HAP-1 (cell line): Measurements from ENCODE around the gene PDGFD.
A peak's percentile ranks its signal among the peaks of the same experiment; 100 is the strongest.

Experiments used
- DNase-seq, 2 experiments: peaks; one replicate each; pipeline ENCODE4 v3.0.0-alpha.2; 2016 to 2020; ENCODE audit warnings: low spot score in 2 of 2
- H3K27me3 ChIP-seq: fragments of 250-450 bp; sonication (Bioruptor Pico); 2 replicates; pipeline ENCODE4 v1.5.1; 2020; ENCODE audit warnings: low read depth, mild to moderate bottlenecking, moderate library complexity
- H3K36me3 ChIP-seq: fragments of 250-450 bp; sonication (Bioruptor Pico); replicated peaks from 2 replicates; pipeline ENCODE4 v1.5.1; 2020; ENCODE audit warnings: mild to moderate bottlenecking
- H3K4me1 ChIP-seq: fragments of 250-450 bp; sonication (Bioruptor Pico); 2 replicates; pipeline ENCODE4 v1.5.1; 2020; ENCODE audit warnings: mild to moderate bottlenecking
- H3K4me3 ChIP-seq: fragments of 250-450 bp; sonication (Bioruptor Pico); 2 replicates; pipeline ENCODE4 v1.5.1; 2020; ENCODE audit warnings: mild to moderate bottlenecking, moderate library complexity
- H3K9me3 ChIP-seq: fragments of 250-450 bp; sonication (Bioruptor Pico); 2 replicates; pipeline ENCODE4 v1.5.1; 2020; ENCODE audit warnings: mild to moderate bottlenecking, moderate library complexity
- in situ Hi-C: fragments of 300-500 bp; cut with MboI; formaldehyde crosslinking; loops from 3 replicates; pipeline ENCODE4 v1.14.3; 2020; ENCODE audit warnings: low sequenced_read_pairs, inconsistent platforms, mixed read lengths

Gene PDGFD

DNA sequence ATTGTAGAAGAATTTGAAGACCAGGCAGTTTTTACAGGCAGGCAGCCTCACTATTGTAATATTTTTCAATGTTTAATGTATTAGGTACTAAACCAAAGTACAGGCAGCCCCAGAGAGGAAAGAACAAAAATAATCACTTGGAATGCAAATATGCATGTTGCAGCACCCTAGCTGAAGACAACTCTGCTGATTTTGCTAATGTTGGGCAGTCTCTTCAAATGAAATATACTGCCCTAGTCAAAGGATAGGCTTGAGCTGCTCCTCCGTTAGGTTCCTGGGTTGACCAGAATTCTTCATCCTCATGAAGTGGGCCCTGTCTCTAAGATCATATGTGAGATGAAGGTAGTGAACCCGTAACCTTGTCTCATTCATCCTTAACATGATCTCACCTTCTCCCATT lies 280.7 kb downstream of the PDGFD start:
- no peak for DNase-seq
- no peaks in the 10 kb centered on the region for H3K36me3 ChIP-seq
- H3K4me3 ChIP-seq = no peak overlapping the region
- no peaks in the 10 kb centered on the region for H3K4me1 ChIP-seq
- no peaks in the 10 kb centered on the region for H3K27me3 ChIP-seq
- in situ Hi-C loops = no loop called here
- H3K9me3 ChIP-seq = no peaks in the 10 kb centered on the region

DNA sequence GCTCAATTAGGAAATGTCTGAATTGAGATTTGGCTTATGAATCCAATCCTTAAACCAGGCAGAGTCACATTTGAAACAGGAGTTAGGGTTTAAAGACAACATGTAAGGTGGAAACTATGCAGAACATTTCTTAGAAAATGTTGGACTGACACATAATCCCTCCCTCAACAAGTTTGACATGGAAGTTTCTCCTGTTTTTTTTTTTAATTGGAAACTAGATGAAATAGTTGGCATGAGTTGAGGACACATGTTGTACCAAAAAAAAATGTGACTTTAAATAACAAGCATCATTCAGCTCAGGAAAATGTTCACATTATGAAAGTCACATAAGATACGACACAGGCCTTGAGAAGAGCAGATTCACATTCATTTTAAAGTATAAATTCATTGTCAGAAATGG lies 282.4 kb downstream of the PDGFD start:
- H3K9me3 ChIP-seq = no peaks in the 10 kb centered on the region
- in situ Hi-C loops = no loop called here
- no peaks in the 10 kb centered on the region for H3K36me3 ChIP-seq
- H3K4me3 ChIP-seq = no peak overlapping the region
- no peaks in the 10 kb centered on the region for H3K4me1 ChIP-seq
- H3K27me3 ChIP-seq = no peaks in the 10 kb centered on the region
- DNase-seq = no peak

DNA sequence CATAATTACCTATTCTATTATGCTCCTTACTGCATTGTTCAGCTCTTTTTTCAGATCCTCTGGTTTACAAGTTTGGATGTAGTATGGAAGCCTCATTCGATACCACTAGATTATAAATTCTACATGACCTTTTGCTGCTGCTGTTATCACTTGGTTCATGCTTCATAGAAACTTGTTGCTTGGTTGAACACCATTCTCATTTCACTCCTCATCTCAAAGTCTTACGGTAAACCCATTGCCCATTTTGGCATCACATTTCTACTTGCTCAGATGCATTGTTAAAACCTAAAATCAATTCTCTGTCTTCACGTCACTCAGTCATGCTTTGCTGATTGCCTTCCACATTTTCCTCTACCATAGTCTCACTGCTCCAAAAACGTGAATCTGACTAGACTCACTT lies 283.0 kb downstream of the PDGFD start:
- Histone ChIP-seq H3K27me3 (no peaks in the 10 kb centered on the region), H3K36me3 (no peaks in the 10 kb centered on the region), H3K4me1 (no peaks in the 10 kb centered on the region), H3K9me3 (no peaks in the 10 kb centered on the region), H3K4me3 (no peak overlapping the region)
- DNase-seq = no peak
- in situ Hi-C loops = no loop called here

DNA sequence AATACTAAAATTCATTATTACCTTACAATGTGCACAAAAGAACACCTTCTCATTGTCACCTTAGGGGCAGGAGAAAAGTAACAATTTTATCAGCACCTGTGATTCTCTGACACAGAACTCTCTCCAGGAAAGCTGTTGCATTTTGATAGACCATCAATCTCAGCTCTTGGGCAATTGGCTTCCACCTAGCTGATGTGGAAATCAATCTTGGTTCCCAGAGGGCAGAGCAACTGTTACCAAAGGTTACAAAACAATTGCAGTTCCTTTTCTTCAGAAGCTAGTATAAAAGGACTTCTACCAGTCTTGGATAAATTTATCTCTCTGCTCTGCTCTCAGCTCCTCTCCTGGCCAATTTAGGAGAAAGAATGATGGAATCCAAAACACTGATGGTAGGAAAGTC lies 285.3 kb downstream of the PDGFD start:
- DNase-seq = no peak
- H3K36me3 ChIP-seq = no peaks in the 10 kb centered on the region
- no peaks in the 10 kb centered on the region for H3K4me1 ChIP-seq
- in situ Hi-C loops = no loop called here
- H3K9me3 ChIP-seq = no peaks in the 10 kb centered on the region
- no peaks in the 10 kb centered on the region for H3K27me3 ChIP-seq
- H3K4me3 ChIP-seq = no peak overlapping the region

DNA sequence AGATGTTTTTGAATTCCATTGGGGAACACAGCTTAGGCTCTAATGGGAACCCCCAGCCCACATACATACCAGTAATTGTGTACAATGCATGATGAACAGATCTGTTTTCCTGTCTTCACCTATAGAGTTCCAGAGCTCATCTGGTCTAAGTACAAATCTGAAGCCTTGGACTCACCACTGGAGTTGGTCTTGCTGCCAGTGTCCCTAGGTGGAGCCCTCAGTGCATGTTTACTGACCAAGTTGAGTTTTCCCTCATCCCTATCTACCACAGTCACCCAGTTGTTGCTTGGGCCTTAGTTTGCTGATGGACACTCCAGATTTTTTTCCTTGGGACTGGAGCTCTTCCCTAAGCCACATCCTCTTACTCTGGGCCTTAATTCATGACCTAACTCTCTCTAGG lies 286.7 kb downstream of the PDGFD start:
- DNase-seq = no peak
- H3K9me3 ChIP-seq = no peaks in the 10 kb centered on the region
- H3K4me3 ChIP-seq = no peak overlapping the region
- H3K36me3 ChIP-seq = no peaks in the 10 kb centered on the region
- no peaks in the 10 kb centered on the region for H3K27me3 ChIP-seq
- in situ Hi-C loops = no loop called here
- no peaks in the 10 kb centered on the region for H3K4me1 ChIP-seq

DNA sequence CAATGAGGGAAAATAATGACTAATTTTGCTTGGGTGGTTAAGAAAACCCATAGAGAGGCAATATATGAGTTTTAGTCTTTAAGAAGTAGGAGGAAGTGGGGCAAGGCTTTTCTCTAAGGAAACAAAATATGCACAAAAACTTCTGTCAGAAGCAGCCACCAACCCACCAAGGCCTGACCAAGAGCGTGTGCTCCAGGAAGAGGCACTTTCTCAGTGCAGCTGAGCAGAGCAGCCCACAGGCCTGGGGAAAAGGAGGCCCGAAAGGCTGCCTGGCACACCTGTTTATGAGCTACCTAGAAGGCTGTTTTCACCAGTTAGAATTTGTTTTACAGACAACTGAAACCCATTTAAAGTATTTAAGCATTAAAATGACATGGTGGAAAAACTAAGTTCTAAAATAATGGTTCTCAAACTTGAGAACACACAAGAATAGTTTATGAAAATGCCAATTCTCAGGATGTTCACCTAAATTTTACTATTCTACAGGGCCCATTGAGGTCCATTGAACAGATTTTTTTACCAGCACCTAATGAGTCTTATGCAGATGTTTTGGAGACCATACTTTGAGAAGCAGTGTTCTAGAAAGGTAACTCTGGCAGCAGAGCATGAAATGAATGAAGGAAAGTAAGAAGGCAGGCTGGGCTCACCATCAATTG lies 288.0 kb downstream of the PDGFD start:
- Histone ChIP-seq H3K9me3 (no peaks in the 10 kb centered on the region), H3K4me1 (no peaks in the 10 kb centered on the region), H3K36me3 (no peaks in the 10 kb centered on the region), H3K27me3 (no peaks in the 10 kb centered on the region), H3K4me3 (no peak overlapping the region)
- in situ Hi-C loops = no loop called here
- DNase-seq = no peak

DNA sequence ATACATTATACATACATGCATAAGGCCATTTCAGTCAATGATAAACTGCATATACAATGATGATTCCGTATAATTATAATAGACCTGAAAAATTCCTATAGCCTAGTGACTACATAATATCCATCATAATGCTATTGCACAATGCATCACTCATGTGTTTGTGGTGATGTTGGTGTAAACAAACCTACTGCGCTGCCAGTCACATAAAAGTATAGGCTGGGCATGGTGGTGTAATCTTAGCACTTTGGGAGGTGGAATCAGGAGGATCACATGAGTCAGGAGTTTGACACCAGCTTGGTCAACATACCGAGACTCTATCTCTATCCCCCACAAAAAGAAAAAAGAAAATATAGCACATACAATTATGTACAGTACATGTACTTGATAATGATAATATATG lies 291.2 kb downstream of the PDGFD start:
- Histone ChIP-seq H3K4me1 (no peaks in the 10 kb centered on the region), H3K9me3 (no peaks in the 10 kb centered on the region), H3K4me3 (no peak overlapping the region), H3K27me3 (no peaks in the 10 kb centered on the region), H3K36me3 (no peaks in the 10 kb centered on the region)
- in situ Hi-C loops = no loop called here
- no peak for DNase-seq

DNA sequence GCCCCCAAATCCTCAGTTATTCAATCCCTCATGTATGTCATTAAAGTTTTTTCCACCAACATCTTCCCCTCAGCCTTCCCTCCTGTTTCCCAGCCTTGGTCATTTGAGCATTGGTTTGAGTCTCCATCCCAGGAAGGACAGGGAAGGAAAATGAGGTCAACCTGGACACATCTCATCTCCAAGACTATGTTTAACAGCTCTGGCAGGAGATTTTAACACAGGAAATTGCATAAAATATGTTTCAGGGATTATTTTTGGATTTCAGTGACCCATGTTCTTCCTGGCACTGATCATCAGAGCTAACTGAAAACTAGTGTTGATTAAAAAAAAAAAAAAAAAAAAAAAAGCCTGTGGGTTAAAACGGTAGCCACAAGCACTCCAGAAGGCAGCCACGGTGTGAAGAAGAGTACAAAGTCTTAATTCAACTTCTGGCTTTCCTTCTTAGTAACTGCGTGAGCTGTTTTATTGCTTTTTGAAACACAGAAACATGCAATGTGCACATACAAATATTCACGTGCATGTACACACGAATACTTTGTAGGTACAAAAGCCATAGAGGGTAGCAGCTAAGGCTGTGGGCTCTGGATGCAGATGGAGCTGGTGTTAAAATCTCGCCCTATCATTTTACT lies 291.9 kb downstream of the PDGFD start:
- no peaks in the 10 kb centered on the region for H3K9me3 ChIP-seq
- H3K4me1 ChIP-seq = no peaks in the 10 kb centered on the region
- no peaks in the 10 kb centered on the region for H3K27me3 ChIP-seq
- DNase-seq = no peak
- no peaks in the 10 kb centered on the region for H3K36me3 ChIP-seq
- no peak overlapping the region for H3K4me3 ChIP-seq
- in situ Hi-C loops = no loop called here

DNA sequence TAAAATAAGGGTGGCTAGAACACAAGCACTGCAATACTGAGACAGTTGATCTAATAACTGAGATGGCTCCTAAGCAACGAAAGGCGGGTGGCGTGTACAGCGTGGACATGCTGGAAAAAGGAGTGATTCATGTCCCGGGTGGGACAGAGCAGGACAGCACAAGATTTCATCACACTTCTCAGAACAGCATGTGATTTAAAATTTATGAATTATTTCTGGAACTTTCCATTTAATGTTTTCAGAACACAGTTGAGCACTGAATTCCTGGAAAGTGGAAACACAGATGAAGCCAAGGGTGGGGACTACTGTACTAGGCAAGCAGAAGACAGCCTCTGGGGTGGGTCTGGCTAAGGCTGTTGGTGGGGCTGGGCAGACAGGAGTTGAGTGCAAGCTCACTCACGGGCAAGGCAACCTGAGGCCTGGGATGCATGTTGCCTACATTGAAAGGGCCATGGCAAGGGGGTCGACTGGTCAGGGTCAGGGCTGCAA lies 293.1 kb downstream of the PDGFD start:
- DNase-seq = no peak
- Histone ChIP-seq H3K4me3 (no peak overlapping the region), H3K36me3 (no peaks in the 10 kb centered on the region), H3K27me3 (no peaks in the 10 kb centered on the region), H3K9me3 (no peaks in the 10 kb centered on the region), H3K4me1 (no peaks in the 10 kb centered on the region)
- in situ Hi-C loops = no loop called here

DNA sequence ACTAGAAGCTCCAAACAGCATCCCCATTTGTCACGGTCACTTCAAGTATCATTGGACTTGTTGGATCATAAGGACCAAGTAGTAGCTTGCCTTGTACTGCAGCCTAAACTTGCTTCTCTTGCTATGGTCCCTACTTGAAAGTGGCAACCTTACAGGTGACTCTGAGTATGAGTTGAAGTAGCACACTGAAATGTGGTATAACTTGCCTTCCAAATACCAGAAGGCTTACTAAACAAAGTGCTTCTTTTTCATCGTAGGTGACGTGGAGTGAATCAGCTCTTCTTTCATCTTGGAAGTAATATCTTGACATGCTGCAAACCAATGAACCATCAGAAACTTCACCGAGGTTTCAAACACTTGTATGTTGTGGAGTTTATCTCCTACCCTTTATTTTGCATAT lies 296.5 kb downstream of the PDGFD start:
- in situ Hi-C loops = no loop called here
- Histone ChIP-seq H3K27me3 (no peaks in the 10 kb centered on the region), H3K36me3 (no peaks in the 10 kb centered on the region), H3K9me3 (no peaks in the 10 kb centered on the region), H3K4me1 (no peaks in the 10 kb centered on the region), H3K4me3 (no peak overlapping the region)
- no peak for DNase-seq

DNA sequence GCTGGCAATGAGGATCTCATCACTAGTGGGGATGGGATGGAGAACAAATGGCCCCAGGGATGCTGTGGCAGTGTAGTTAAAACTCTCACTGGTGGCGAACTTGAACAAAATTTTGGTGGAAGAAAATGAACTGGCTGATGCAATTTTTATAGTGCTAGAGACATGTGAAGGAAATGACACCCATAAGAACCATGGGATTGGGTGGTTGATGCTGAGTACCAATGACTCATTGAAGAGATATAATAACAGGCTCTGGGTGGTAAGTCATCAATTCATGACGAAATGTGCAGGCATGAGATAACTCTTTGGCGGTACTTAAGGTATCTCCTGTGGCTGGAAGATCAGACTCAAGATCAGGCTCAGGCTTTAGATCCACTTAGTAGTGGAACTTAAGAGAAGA lies 300.4 kb downstream of the PDGFD start:
- in situ Hi-C loops = no loop called here
- H3K4me3 ChIP-seq = no peak overlapping the region

DNA sequence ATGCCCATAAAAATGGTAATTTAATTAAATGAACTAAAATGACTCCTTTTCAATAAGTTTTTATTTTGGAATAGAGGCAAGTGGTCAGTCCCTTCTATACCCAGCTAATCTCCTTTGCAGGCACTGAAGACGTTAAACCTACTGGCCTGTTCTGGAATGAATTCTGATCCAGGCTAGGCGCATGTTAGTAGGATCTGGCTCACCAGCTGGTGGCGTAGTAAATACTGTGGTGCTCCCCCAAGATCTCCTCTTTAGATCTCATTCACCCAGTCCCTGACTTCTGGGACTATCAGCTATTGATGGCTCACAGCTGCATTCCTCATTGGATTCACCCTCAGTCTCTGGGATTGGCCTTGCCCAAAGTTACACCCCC lies 301.2 kb downstream of the PDGFD start:
- DNase-seq = peak; percentile 16 to 39
- no peaks in the 10 kb centered on the region; the same call in 1 of the 2 replicates for H3K27me3 ChIP-seq
- no peaks in the 10 kb centered on the region for H3K36me3 ChIP-seq
- in situ Hi-C loops = no loop called here
- no peak overlapping the region for H3K4me3 ChIP-seq
- H3K9me3 ChIP-seq = no peaks in the 10 kb centered on the region
- H3K4me1 ChIP-seq = no peaks in the 10 kb centered on the region

More for the DNA sequence above, 300.4 kb downstream of the PDGFD start:
- Histone ChIP-seq H3K27me3 (no peaks in the 10 kb centered on the region; the same call in 1 of the 2 replicates), H3K4me1 (no peaks in the 10 kb centered on the region), H3K36me3 (no peaks in the 10 kb centered on the region), H3K9me3 (no peaks in the 10 kb centered on the region)
- DNase-seq = no peak

DNA sequence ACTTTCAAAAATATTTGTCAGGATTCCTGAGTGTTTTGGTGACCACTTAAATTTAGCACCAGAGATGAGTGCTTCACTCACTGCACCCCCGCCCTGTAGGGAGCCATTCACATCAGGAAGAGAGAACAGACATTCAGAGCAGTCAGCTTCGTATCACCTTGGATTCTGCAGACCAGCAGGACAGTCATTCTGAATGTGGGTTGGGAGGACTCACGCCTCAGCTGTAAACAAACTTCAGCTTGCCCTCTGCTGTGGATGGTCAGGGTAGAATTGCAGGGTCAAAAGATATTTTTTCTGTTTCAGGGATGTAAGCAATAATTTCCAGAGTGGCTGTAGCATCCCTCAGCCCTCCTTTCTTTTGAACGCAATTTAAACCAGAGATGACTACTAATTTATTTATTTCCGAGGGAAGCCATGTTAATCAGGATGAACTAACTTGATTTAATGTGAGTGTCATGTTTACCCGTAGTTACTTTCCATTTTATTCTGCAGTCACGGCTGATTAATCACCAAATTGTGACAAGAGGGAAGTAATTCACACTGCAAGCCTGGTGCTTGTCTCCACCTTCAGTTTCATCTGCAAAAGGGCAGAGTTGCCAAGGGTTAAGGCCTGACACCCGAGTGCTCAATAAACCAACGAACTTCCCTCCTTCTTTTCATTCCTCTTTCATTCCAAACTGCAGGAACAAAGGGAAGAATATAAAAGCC lies 301.7 kb downstream of the PDGFD start:
- no peaks in the 10 kb centered on the region for H3K9me3 ChIP-seq
- in situ Hi-C loops = no loop called here
- H3K27me3 ChIP-seq = no peaks in the 10 kb centered on the region; the same call in 1 of the 2 replicates
- DNase-seq = peak in 1 of 2 experiments; percentile 10
- no peaks in the 10 kb centered on the region for H3K36me3 ChIP-seq
- H3K4me1 ChIP-seq = no peaks in the 10 kb centered on the region
- H3K4me3 ChIP-seq = no peak overlapping the region
